Measurements from ENCODE around the gene HOATZ.

DNA sequence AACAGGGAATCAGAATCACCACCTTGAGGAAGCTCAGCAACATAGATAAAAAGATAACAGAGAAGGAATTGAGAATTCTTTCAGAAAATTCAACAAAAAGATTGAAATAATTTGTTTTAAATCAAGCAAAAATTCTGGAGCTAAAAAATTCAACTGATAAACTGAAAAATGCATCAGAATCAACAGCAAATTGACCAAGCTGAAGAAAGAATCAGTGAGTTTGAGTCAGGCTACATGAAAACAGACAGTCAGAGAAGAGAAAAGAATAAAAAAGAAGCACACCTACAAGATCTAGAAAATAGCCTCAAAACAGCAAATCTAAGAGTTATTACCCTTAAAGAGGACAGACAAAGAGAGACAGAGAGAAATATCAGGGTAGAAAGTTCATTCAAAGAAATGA is 31.1 kb upstream of the HOATZ start:
- TF ChIP-seq, protein P1, sequence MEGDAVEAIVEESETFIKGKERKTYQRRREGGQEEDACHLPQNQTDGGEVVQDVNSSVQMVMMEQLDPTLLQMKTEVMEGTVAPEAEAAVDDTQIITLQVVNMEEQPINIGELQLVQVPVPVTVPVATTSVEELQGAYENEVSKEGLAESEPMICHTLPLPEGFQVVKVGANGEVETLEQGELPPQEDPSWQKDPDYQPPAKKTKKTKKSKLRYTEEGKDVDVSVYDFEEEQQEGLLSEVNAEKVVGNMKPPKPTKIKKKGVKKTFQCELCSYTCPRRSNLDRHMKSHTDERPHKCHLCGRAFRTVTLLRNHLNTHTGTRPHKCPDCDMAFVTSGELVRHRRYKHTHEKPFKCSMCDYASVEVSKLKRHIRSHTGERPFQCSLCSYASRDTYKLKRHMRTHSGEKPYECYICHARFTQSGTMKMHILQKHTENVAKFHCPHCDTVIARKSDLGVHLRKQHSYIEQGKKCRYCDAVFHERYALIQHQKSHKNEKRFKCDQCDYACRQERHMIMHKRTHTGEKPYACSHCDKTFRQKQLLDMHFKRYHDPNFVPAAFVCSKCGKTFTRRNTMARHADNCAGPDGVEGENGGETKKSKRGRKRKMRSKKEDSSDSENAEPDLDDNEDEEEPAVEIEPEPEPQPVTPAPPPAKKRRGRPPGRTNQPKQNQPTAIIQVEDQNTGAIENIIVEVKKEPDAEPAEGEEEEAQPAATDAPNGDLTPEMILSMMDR (conservative IDR thresholded peaks at IDR 0.05; ENCODE audit: low read length), result no peak
- TF ChIP-seq EZH2phosphoT487 (IDR thresholded peaks at IDR 0.05; ENCODE audit: borderline replicate concordance, low read depth, low read length), result no peak

Measured in OCI-LY7 (cell line).